Fibroblast of pulmonary artery (primary cell): ENCODE data around the gene LARP1.

Experiments used
- DNase-seq: peaks from one replicate; pipeline ENCODE4 v3.0.0-alpha.2; 2010; ENCODE audit warnings: low read depth
- H3K4me3 ChIP-seq: replicated peaks from 2 replicates; pipeline ENCODE4 v1.5.1; 2011; ENCODE audit warnings: low read depth, mild to moderate bottlenecking, control low read depth, low read length, moderate library complexity
- TF ChIP-seq, protein P1 (sequence below): IDR thresholded peaks from 2 replicates; pipeline ENCODE4 v1.5.1; 2011; ENCODE audit warnings: mild to moderate bottlenecking, control low read depth, low read length, inconsistent platforms; ENCODE audit errors: missing control alignments

Gene LARP1

DNA sequence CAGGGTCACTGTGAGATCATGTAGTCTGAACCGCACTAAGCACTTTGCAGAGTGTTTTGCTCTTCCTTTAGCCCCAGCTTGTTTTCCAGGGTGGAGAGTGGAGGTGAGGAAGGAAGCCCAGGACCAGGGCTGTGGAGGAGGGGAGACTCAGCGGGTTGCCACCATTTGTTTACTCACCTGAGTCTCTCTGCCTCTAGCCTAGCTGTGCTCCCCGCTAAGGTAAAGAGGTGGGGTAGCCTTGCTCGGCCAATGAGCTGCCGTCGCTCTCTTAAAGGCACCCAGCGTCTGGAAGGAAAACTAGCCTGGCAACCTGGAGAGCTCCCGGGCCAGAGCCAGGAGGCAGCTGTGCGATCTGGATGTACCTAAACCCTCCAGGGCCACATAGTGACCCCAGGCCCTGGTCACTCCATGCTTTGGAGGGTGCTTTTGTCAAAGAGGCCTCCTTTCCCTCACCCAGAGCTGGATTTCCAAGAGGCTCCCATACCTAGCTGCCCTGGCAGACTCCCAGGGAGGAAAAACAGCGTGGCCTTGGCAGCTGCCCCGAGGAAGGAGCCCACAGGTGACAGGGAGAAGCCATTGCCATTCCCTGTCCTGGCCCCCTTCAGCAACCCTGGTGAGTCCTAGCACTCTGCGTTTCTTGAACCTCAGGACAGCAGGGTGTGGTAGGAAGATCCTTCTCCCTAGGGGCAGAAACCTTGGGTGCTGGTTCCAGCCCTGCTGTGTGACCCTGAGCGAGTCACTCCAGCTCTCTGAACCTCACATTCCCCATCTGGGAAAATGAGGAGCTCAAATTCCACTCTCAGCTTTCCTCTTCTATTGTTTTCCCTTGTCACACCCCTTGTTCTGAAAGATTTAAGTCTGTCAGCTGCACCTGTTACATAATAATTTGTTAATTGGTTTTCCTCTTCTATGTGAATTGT lies 42.4 kb upstream of the LARP1 start:
- no peak overlapping the region for H3K4me3 ChIP-seq
- TF ChIP-seq, protein P1, sequence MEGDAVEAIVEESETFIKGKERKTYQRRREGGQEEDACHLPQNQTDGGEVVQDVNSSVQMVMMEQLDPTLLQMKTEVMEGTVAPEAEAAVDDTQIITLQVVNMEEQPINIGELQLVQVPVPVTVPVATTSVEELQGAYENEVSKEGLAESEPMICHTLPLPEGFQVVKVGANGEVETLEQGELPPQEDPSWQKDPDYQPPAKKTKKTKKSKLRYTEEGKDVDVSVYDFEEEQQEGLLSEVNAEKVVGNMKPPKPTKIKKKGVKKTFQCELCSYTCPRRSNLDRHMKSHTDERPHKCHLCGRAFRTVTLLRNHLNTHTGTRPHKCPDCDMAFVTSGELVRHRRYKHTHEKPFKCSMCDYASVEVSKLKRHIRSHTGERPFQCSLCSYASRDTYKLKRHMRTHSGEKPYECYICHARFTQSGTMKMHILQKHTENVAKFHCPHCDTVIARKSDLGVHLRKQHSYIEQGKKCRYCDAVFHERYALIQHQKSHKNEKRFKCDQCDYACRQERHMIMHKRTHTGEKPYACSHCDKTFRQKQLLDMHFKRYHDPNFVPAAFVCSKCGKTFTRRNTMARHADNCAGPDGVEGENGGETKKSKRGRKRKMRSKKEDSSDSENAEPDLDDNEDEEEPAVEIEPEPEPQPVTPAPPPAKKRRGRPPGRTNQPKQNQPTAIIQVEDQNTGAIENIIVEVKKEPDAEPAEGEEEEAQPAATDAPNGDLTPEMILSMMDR: no peak
- no peak for DNase-seq

DNA sequence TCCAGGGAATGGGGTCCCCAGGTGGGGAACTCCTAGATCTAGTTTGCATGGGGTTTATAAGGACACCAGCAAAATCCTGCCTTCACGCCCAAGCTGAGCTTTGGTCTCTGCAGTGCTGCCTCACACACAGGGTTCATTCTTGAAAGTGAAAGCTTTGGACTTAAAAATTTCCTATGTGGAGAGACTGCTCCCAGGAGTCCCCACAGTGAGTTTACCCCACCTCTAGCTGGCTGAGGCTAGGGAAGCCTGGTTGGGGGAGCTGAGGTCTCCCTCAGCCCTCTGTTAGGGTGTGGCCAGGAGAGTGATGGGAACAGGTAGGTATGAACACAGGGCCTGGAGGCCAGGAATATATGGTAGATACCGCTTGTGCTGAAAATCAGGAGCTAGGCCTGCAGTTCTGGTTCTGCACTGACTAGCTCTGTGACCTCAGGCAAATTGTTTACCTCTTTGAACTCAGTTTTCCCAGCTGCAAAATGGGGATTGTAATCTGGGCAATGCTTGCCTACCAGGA lies 41.5 kb upstream of the LARP1 start:
- TF ChIP-seq, protein P1: no peak
- H3K4me3 ChIP-seq: no peak overlapping the region
- no peak for DNase-seq

DNA sequence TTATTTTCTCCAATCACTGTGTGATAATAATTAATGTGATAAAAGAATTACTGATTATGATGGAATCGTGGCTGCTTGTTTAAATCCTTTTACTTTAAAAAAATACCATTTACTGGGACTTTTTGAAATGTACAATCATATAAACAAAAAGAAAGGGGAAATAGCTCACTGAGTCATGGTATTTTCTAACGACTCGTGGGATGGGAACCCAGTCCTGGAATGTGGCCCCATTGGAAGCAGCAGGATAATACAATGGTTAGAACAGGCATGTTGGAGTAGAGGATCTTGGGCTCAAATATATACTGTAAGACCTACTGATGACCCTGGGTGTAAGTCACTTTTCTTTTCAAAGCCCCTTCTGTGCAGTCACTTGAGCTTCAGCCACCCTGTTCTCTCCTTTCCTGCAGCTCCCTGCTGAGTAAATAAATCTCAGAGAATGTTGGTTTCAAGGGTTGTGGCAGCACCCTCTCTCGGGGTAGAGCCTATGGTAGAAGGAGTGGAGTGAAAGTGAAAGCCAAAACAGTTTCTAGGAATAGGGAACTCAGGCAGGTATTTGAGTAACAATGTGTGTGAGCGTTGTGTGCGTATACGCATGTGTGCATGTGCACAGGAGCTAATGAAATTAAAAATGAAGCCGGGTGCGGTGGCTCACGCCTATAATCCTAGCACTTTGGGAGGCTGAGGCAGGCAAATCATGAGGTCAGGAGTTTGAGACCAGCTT lies 40.8 kb upstream of the LARP1 start:
- no peak overlapping the region for H3K4me3 ChIP-seq
- peak; percentile 55 for DNase-seq
- TF ChIP-seq, protein P1: no peak

DNA sequence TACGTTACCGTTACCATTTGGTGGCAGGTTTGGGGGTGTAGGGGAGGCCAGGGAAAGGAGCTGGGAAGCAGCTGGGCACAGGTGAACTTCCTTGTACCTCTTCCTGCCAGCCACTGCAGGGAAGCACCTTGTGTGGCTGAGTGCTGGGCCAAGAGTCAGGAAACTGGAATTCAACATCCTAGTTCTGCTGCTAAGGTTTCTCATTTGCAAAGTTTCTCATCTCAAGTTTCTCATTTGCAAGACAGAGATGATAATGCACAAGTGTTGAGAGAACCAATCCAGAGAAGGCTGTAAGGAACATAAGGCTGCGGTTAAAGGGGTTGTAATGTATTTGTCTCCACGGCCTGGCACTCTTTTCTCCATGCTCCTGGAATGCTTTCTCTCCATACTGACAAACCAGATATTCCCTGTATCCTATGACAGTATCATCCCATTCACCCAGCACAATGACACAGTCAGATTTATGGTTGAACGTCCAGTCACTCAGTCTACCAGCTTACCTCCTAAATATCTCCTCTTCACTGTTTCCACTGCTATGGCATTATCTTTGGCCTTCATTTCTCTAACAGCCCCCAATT lies 33.6 kb upstream of the LARP1 start:
- DNase-seq: no peak
- TF ChIP-seq, protein P1: no peak
- H3K4me3 ChIP-seq: no peak overlapping the region

DNA sequence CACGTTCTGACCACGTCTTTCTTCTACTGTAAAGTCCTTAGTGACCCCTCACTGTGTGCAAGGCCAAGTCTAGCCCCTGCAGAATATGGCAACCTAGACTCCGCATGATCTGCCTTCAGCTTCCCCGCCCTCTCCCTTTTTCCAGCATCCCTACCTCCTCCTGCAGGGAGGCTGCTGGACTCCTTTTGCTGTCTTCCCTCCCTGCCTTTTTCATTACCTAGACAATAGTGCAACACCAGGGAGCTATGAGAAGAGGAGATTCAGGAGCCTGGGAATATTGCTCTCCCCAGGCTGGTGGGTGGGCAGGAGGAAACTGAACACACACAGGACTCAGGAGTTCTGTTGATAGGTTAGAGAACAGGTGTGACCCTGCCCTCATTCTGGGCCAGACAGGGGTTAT lies 33.1 kb upstream of the LARP1 start:
- no peak for DNase-seq
- H3K4me3 ChIP-seq: no peak overlapping the region
- TF ChIP-seq, protein P1: no peak

DNA sequence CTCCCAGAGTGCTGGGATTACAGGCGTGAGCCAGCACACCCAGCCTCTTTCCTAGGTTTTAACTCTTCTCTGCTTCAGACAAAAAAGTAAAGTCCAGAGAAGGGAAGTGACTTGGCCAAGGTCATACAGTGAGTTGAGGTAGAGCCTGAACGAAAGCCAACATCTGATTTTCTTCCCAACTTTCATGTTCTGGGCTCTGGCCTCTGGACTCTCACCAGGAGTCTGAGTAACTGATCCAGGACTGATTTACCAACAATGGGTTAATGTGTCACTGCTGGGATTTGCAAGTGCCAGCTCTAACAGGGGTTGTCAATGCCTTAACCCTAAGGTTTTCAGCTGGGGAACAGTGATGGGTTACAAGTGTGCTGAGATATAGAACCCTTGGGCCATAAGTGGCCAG lies 32.2 kb upstream of the LARP1 start:
- TF ChIP-seq, protein P1: no peak
- no peak overlapping the region for H3K4me3 ChIP-seq
- no peak for DNase-seq
